A673 (cell line): ENCODE results near the gene TNFSF10. TPM values are rescaled to one million over a fixed set of nuclear protein-coding genes. Genes with fewer than 3 reads are reported as not detected.
"Not testable (repeated sequence)": the region's sequence is repeated elsewhere in the genome, so short reads cannot be mapped to it uniquely, and the experiment has no call there.

Experiments used
- BruUV-seq: library from RNA; stranded (reverse); fragments of 400-500 nt; replicated peaks from 2 replicates; lab custom pipeline; 2021; lab: Mats Ljungman, UMichigan
- CTCF ChIA-PET: fragments of 300-600 bp; sonication (Branson Sonifier 250); formaldehyde crosslinking; loops from one replicate; lab custom pipeline; 2022; ENCODE audit warnings: antibody characterized with exemption; lab: Charles Lee
- POLR2A ChIA-PET: fragments of 300-600 bp; sonication (Branson Sonifier 250); formaldehyde crosslinking; loops from one replicate; lab custom pipeline; 2022; ENCODE audit warnings: antibody characterized with exemption; ENCODE audit not compliant: low non-redundant PET; lab: Charles Lee
- DNase-seq: peaks from one replicate; pipeline ENCODE4 v3.0.0-alpha.2; 2015; ENCODE audit warnings: low spot score
- H3K27ac ChIP-seq: fragments of 200-600 bp; sonication (generic); 2 replicates; pipeline ENCODE4 v1.5.1; 2016; ENCODE audit warnings: mixed run types, low read depth, mild to moderate bottlenecking, mixed read lengths, antibody characterized with exemption, low read length; ENCODE audit not compliant: poor library complexity, severe bottlenecking
- H3K27me3 ChIP-seq: fragments of 200-600 bp; sonication (generic); replicated peaks from 2 replicates; pipeline ENCODE4 v1.6.1; 2017; ENCODE audit warnings: mixed run types, low read depth, mild to moderate bottlenecking, mixed read lengths, antibody characterized with exemption, low read length; ENCODE audit not compliant: insufficient read depth, poor library complexity
- H3K36me3 ChIP-seq: fragments of 200-600 bp; sonication (generic); 2 replicates; pipeline ENCODE4 v1.6.1; 2016; ENCODE audit warnings: mixed run types, mild to moderate bottlenecking, mixed read lengths, antibody characterized with exemption, low read length; ENCODE audit not compliant: insufficient read depth, poor library complexity, severe bottlenecking
- H3K4me1 ChIP-seq: fragments of 200-600 bp; sonication (generic); 2 replicates; pipeline ENCODE4 v1.6.1; 2017; ENCODE audit warnings: mixed run types, mild to moderate bottlenecking, mixed read lengths, antibody characterized with exemption, low read length; ENCODE audit not compliant: insufficient read depth, poor library complexity, severe bottlenecking
- H3K4me3 ChIP-seq: fragments of 200-600 bp; sonication (generic); 2 replicates; pipeline ENCODE4 v1.5.1; 2016; ENCODE audit warnings: low read depth, mixed run types, mild to moderate bottlenecking, mixed read lengths, low read length; ENCODE audit not compliant: poor library complexity, severe bottlenecking
- H3K9me3 ChIP-seq: fragments of 200-600 bp; sonication (generic); 2 replicates; pipeline ENCODE4 v1.6.1; 2016; ENCODE audit warnings: mixed run types, low read depth, mild to moderate bottlenecking, mixed read lengths, antibody characterized with exemption, low read length; ENCODE audit not compliant: poor library complexity, severe bottlenecking
- CTCF ChIP-seq: fragments of 300-800, 200-600 bp; sonication (generic); conservative IDR thresholded peaks from 2 replicates; pipeline ENCODE4 v1.5.1; 2017; ENCODE audit warnings: low read depth, mild to moderate bottlenecking, antibody characterized with exemption, low read length, moderate library complexity, mixed read lengths
- EZH2 ChIP-seq: fragments of 200-600 bp; sonication (generic); IDR thresholded peaks from 2 replicates; pipeline ENCODE4 v1.6.1; 2017; ENCODE audit warnings: borderline replicate concordance, low read depth, mild to moderate bottlenecking, mixed read lengths, antibody characterized with exemption, low read length; ENCODE audit not compliant: poor library complexity, severe bottlenecking
- intact Hi-C: fragments of 100-400 bp; cut with micrococcal nuclease; formaldehyde crosslinking; loops from one replicate; pipeline ENCODE4 v1.10.0; 2022; ENCODE audit not compliant: unreplicated experiment
- total RNA-seq: library from RNA; stranded (reverse); gene quantifications from 2 replicates; pipeline ENCODE4 v1.2.3, GENCODE V29; 2021

TNFSF10 gene
- total RNA-seq, 1 experiment from 2014 or later = not detected

- no peaks in the 10 kb centered on the region for H3K9me3 ChIP-seq
Observed at GRCh38 chr3:172524611-172525010, 1.4 kb upstream of the TNFSF10 start.

GRCh38 chr3:172521837-172522726 lies 1.1 kb downstream of the TNFSF10 start:
- H3K4me3 ChIP-seq, H3K4me1 ChIP-seq, BruUV-seq, H3K27ac ChIP-seq, H3K27me3 ChIP-seq, H3K36me3 ChIP-seq, intact Hi-C loops, POLR2A ChIA-PET, CTCF ChIA-PET, H3K9me3 ChIP-seq: not testable (repeated sequence)
- DNase-seq = peak; percentile 3

More at GRCh38 chr3:172524611-172525010, 1.4 kb upstream of the TNFSF10 start:
- no peaks in the 10 kb centered on the region for H3K4me1 ChIP-seq
- H3K4me3 ChIP-seq = no peak overlapping the region
- CTCF ChIA-PET = no interaction called here
- POLR2A ChIA-PET = no interaction called here
- no peak overlapping the region for H3K27ac ChIP-seq
- H3K27me3 ChIP-seq = no peaks in the 10 kb centered on the region
- TF ChIP-seq EZH2 (no peak), CTCF (no peak)
- intact Hi-C loops = no loop called here
- no peak for DNase-seq
- H3K36me3 ChIP-seq = no peaks in the 10 kb centered on the region
- BruUV-seq = no TSS peak

GRCh38 chr3:172520301-172520831 lies 2.9 kb downstream of the TNFSF10 start:
- H3K4me1 ChIP-seq = no peaks in the 10 kb centered on the region
- ChIA-PET POLR2A (no interaction called here), CTCF (no interaction called here)
- DNase-seq = no peak
- BruUV-seq = no TSS peak
- H3K27me3 ChIP-seq = no peaks in the 10 kb centered on the region
- no peaks in the 10 kb centered on the region for H3K36me3 ChIP-seq
- intact Hi-C loops = no loop called here
- no peak overlapping the region for H3K27ac ChIP-seq
- no peak overlapping the region for H3K4me3 ChIP-seq
- no peaks in the 10 kb centered on the region for H3K9me3 ChIP-seq
- TF ChIP-seq EZH2 (no peak), CTCF (no peak)
